KMS-11 (cell line): ENCODE results near the gene TTBK2.
A peak's percentile ranks its signal among the peaks of the same experiment; 100 is the strongest.

Source experiments
- H2AFZ ChIP-seq: fragments of 200-600 bp; sonication (generic); 2 replicates; pipeline ENCODE4 v1.6.1; 2016; ENCODE audit warnings: antibody characterized with exemption, mixed run types, low read depth
- H3K27ac ChIP-seq: fragments of 200-600 bp; sonication (generic); 2 replicates; pipeline ENCODE4 v1.6.1; 2016; ENCODE audit warnings: mild to moderate bottlenecking, mixed run types
- H3K27me3 ChIP-seq: fragments of 200-600 bp; sonication (generic); 2 replicates; pipeline ENCODE4 v1.6.1; 2017; ENCODE audit warnings: mild to moderate bottlenecking, low read depth, mixed run types, moderate library complexity; ENCODE audit not compliant: insufficient read depth
- H3K36me3 ChIP-seq: fragments of 200-600 bp; sonication (generic); 2 replicates; pipeline ENCODE4 v1.6.1; 2017; ENCODE audit warnings: mild to moderate bottlenecking, mixed run types; ENCODE audit not compliant: insufficient read depth
- H3K4me1 ChIP-seq: fragments of 200-600 bp; sonication (generic); 2 replicates; pipeline ENCODE4 v1.6.1; 2016; ENCODE audit warnings: mild to moderate bottlenecking, low read depth, mixed run types; ENCODE audit not compliant: poor library complexity, severe bottlenecking
- H3K4me2 ChIP-seq: fragments of 200-600 bp; sonication (generic); 2 replicates; pipeline ENCODE4 v1.7.0; 2016; ENCODE audit warnings: mild to moderate bottlenecking, mixed run types
- H3K4me3 ChIP-seq: fragments of 200-600 bp; sonication (generic); IDR thresholded peaks from 2 replicates; pipeline ENCODE4 v1.6.1; 2017; ENCODE audit warnings: low read depth, low read length, mixed read lengths; ENCODE audit not compliant: insufficient read depth
- H3K79me2 ChIP-seq: fragments of 200-600 bp; sonication (generic); 2 replicates; pipeline ENCODE4 v1.6.1; 2016; ENCODE audit warnings: low read depth, mixed run types; ENCODE audit not compliant: insufficient read depth
- H3K9ac ChIP-seq: fragments of 200-600 bp; sonication (generic); 2 replicates; pipeline ENCODE4 v1.6.1; 2016; ENCODE audit warnings: mild to moderate bottlenecking, mixed run types
- H4K20me1 ChIP-seq: fragments of 200-600 bp; sonication (generic); 2 replicates; pipeline ENCODE4 v1.6.1; 2016; ENCODE audit warnings: mild to moderate bottlenecking, mixed run types; ENCODE audit not compliant: insufficient read depth
- CTCF ChIP-seq: fragments of 200-600 bp; sonication (generic); conservative IDR thresholded peaks from 2 replicates; pipeline ENCODE4 v1.6.1; 2017; ENCODE audit warnings: low read depth, mild to moderate bottlenecking, antibody characterized with exemption, low read length, moderate library complexity, mixed read lengths

Gene TTBK2

GRCh38 chr15:42741710-42742109, 178.9 kb downstream of the TTBK2 start:
- Histone ChIP-seq H3K4me2 (no peak overlapping the region), H3K36me3 (no peaks in the 10 kb centered on the region), H3K4me3 (no peak overlapping the region), H3K4me1 (peaks cover 7% of the 10 kb centered on the region), H3K27ac (no peak overlapping the region), H2AFZ (no peak overlapping the region), H4K20me1 (no peaks in the 10 kb centered on the region), H3K27me3 (no peaks in the 10 kb centered on the region), H3K9ac (no peak overlapping the region), H3K79me2 (no peaks in the 10 kb centered on the region)
- TF ChIP-seq CTCF: no peak

- Histone ChIP-seq H2AFZ (peak overlapping the region; percentile 73), H3K9ac (peak overlapping the region; percentile 63; the same call in 1 of the 2 replicates), H3K4me3 (no peak overlapping the region), H3K27ac (peak overlapping the region; percentile 42; the same call in 1 of the 2 replicates), H3K79me2 (no peaks in the 10 kb centered on the region), H3K36me3 (no peaks in the 10 kb centered on the region), H3K4me2 (peak overlapping the region; percentile 87), H3K4me1 (peaks cover 7% of the 10 kb centered on the region), H3K27me3 (no peaks in the 10 kb centered on the region), H4K20me1 (no peaks in the 10 kb centered on the region)
- no peak for TF ChIP-seq CTCF
These were observed 182.8 kb downstream of the TTBK2 start for GRCh38 chr15:42737529-42738328.

GRCh38 chr15:42736793-42737528, 183.6 kb downstream of the TTBK2 start, which contains the start of gene CDAN1:
TSS of gene CDAN1 (minus strand) at chr15:42737128. CDS start at chr15:42737102, 26 bp downstream.
- H4K20me1 ChIP-seq: no peaks in the 10 kb centered on the region
- H3K27me3 ChIP-seq: no peaks in the 10 kb centered on the region
- H3K27ac ChIP-seq: peak within 1 kb of the TSS; percentile 42
- no peaks in the 10 kb centered on the region for H3K79me2 ChIP-seq
- peaks cover 7% of the 10 kb centered on the region for H3K4me1 ChIP-seq
- TF ChIP-seq CTCF: no peak
- H2AFZ ChIP-seq: peak within 1 kb of the TSS; percentile 89
- no peaks in the 10 kb centered on the region for H3K36me3 ChIP-seq
- peak within 1 kb of the TSS; percentile 87 for H3K4me2 ChIP-seq
- no peak within 1 kb of the TSS for H3K4me3 ChIP-seq
- peak within 1 kb of the TSS; percentile 63; the same call in 1 of the 2 replicates for H3K9ac ChIP-seq

GRCh38 chr15:42736178-42736792, 184.3 kb downstream of the TTBK2 start:
- H3K4me1 ChIP-seq: peaks cover 7% of the 10 kb centered on the region
- H3K27me3 ChIP-seq: no peaks in the 10 kb centered on the region
- H3K27ac ChIP-seq: no peak overlapping the region
- H2AFZ ChIP-seq: peak overlapping the region; percentile 89
- H4K20me1 ChIP-seq: no peaks in the 10 kb centered on the region
- H3K36me3 ChIP-seq: no peaks in the 10 kb centered on the region
- H3K79me2 ChIP-seq: no peaks in the 10 kb centered on the region
- peak overlapping the region; percentile 76 for H3K4me2 ChIP-seq
- H3K4me3 ChIP-seq: no peak overlapping the region
- TF ChIP-seq CTCF: no peak
- H3K9ac ChIP-seq: peak overlapping the region; percentile 63; the same call in 1 of the 2 replicates
